GM12872 (cell line): ENCODE data around the gene SLC15A4.

Experiments
- CTCF ChIP-seq: IDR thresholded peaks from 3 replicates; pipeline ENCODE4 v1.5.1; 2011; ENCODE audit warnings: low read depth, mild to moderate bottlenecking, low read length, moderate library complexity; ENCODE audit not compliant: insufficient read depth

SLC15A4 gene

GRCh38 chr12:128852026-128852698, 28.4 kb upstream of the SLC15A4 start:
- TF ChIP-seq CTCF, result no peak

- no peak for TF ChIP-seq CTCF
Measured at GRCh38 chr12:128850400-128850799, 26.6 kb upstream of the SLC15A4 start.

- TF ChIP-seq CTCF, result no peak
Measured at GRCh38 chr12:128848371-128848770, 24.6 kb upstream of the SLC15A4 start.

GRCh38 chr12:128844031-128844635, 20.4 kb upstream of the SLC15A4 start:
- TF ChIP-seq CTCF, result peak; percentile 58

- no peak for TF ChIP-seq CTCF
Measured at GRCh38 chr12:128843538-128843937, 19.8 kb upstream of the SLC15A4 start.

GRCh38 chr12:128842579-128842978, 18.8 kb upstream of the SLC15A4 start:
- TF ChIP-seq CTCF, result no peak

GRCh38 chr12:128840862-128841468, 17.2 kb upstream of the SLC15A4 start:
- TF ChIP-seq CTCF, result no peak
